SK-N-SH treated with all-trans-retinoic acid at 6 μM for 48 hours (cell line): Measurements from ENCODE around the gene IFI6.

Experiments used
- ARNTL ChIP-seq: fragments of 450-650 bp; formaldehyde crosslinking; IDR thresholded peaks from 2 replicates; pipeline ENCODE4 v1.5.0; 2020; ENCODE audit warnings: low read depth, mild to moderate bottlenecking, moderate library complexity, borderline replicate concordance
- CSDC2 ChIP-seq: fragments of 250-450 bp; sonication (Bioruptor Pico); IDR thresholded peaks from 2 replicates; pipeline ENCODE4 v1.5.0; 2020; ENCODE audit warnings: mild to moderate bottlenecking, moderate library complexity
- ESRRG ChIP-seq: fragments of 250-450 bp; sonication (Bioruptor Pico); IDR thresholded peaks from 2 replicates; pipeline ENCODE4 v1.6.1; 2021; ENCODE audit warnings: mild to moderate bottlenecking
- OSR1 ChIP-seq: fragments of 250-450 bp; sonication (Bioruptor Pico); IDR thresholded peaks from 2 replicates; pipeline ENCODE4 v1.8.0; 2022; ENCODE audit warnings: moderate library complexity, mild to moderate bottlenecking, inconsistent platforms
- PPARA ChIP-seq: fragments of 250-450 bp; sonication (Bioruptor Pico); IDR thresholded peaks from 2 replicates; pipeline ENCODE4 v1.5.0; 2020; ENCODE audit warnings: mild to moderate bottlenecking, borderline replicate concordance
- SNAI2 ChIP-seq: fragments of 250-450 bp; sonication (Bioruptor Pico); IDR thresholded peaks from 2 replicates; pipeline ENCODE4 v1.5.0; 2020; ENCODE audit warnings: mild to moderate bottlenecking, moderate library complexity
- ZFP3 ChIP-seq: fragments of 250-450 bp; sonication (Bioruptor Pico); IDR thresholded peaks from 2 replicates; pipeline ENCODE4 v1.5.0; 2020; ENCODE audit warnings: mild to moderate bottlenecking, moderate library complexity
- ZFP30 ChIP-seq: fragments of 450-650 bp; formaldehyde crosslinking; IDR thresholded peaks from 2 replicates; pipeline ENCODE4 v1.5.0; 2022; ENCODE audit warnings: mild to moderate bottlenecking, moderate library complexity
- ZNF70 ChIP-seq: fragments of 450-650 bp; formaldehyde crosslinking; IDR thresholded peaks from 2 replicates; pipeline ENCODE4 v1.5.0; 2020; ENCODE audit warnings: mild to moderate bottlenecking, moderate library complexity
- TF ChIP-seq, protein P1 (sequence below): fragments of 250-450 bp; sonication (Bioruptor Pico); IDR thresholded peaks from 2 replicates; pipeline ENCODE4 v1.8.0; 2020; ENCODE audit warnings: mild to moderate bottlenecking, moderate library complexity, borderline replicate concordance
- TF ChIP-seq, protein P2 (sequence below): fragments of 250-450 bp; sonication (Bioruptor Pico); IDR thresholded peaks from 2 replicates; pipeline ENCODE4 v1.8.0; 2021; ENCODE audit warnings: low read depth, mild to moderate bottlenecking, moderate library complexity, borderline replicate concordance
- TF ChIP-seq, protein P3 (sequence below): fragments of 250-450 bp; sonication (Bioruptor Pico); IDR thresholded peaks from 2 replicates; pipeline ENCODE4 v1.5.0; 2020; ENCODE audit warnings: mild to moderate bottlenecking, moderate library complexity
- TF ChIP-seq, protein P4 (sequence below): fragments of 250-450 bp; sonication (Bioruptor Pico); IDR thresholded peaks from 2 replicates; pipeline ENCODE4 v1.5.1; 2020; ENCODE audit warnings: low read depth, mild to moderate bottlenecking, moderate library complexity

DNA sequence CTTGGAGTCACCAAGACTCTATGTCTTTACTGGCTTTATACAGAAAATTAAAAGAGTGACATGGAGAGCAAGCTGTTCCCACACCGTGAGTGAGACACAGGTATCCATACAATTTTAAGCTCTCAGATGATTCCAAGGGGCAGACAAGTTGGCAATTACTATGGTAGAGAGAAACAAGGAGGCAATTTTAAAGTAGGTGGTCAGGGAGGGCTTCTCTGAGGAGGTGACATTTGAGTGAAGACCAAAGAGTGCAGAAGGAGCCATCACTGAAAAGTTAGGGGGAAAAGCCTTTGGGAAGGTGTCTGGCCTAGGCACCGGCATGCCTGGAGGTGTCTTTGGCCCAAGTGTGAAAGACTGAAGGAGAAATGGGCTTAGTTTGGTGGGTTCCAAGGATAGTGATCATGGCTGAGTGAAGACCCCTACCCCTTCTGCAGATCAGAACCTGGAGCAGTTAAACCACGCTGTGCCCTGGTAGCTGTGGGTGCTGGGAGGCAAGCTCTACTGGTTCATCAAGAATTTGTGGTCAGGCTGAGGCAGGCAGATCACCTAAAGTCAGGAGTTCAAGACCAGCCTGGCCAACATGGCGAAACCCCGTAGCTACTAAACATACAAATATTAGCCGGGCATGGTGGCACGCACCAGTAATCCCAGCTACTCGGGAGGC is 10.4 kb downstream of the IFI6 start:
- TF ChIP-seq, protein P1, sequence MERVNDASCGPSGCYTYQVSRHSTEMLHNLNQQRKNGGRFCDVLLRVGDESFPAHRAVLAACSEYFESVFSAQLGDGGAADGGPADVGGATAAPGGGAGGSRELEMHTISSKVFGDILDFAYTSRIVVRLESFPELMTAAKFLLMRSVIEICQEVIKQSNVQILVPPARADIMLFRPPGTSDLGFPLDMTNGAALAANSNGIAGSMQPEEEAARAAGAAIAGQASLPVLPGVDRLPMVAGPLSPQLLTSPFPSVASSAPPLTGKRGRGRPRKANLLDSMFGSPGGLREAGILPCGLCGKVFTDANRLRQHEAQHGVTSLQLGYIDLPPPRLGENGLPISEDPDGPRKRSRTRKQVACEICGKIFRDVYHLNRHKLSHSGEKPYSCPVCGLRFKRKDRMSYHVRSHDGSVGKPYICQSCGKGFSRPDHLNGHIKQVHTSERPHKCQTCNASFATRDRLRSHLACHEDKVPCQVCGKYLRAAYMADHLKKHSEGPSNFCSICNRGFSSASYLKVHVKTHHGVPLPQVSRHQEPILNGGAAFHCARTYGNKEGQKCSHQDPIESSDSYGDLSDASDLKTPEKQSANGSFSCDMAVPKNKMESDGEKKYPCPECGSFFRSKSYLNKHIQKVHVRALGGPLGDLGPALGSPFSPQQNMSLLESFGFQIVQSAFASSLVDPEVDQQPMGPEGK, result no peak
- TF ChIP-seq ARNTL (CRISPR knock-in tag), result no peak
- TF ChIP-seq, protein P2, sequence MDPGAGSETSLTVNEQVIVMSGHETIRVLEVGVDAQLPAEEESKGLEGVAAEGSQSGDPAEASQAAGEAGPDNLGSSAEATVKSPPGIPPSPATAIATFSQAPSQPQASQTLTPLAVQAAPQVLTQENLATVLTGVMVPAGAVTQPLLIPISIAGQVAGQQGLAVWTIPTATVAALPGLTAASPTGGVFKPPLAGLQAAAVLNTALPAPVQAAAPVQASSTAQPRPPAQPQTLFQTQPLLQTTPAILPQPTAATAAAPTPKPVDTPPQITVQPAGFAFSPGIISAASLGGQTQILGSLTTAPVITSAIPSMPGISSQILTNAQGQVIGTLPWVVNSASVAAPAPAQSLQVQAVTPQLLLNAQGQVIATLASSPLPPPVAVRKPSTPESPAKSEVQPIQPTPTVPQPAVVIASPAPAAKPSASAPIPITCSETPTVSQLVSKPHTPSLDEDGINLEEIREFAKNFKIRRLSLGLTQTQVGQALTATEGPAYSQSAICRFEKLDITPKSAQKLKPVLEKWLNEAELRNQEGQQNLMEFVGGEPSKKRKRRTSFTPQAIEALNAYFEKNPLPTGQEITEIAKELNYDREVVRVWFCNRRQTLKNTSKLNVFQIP (CRISPR knock-in tag), result no peak
- TF ChIP-seq OSR1 (CRISPR knock-in tag), result no peak
- no peak for TF ChIP-seq CSDC2 (CRISPR knock-in tag)
- TF ChIP-seq ZNF70 (CRISPR knock-in tag), result no peak
- TF ChIP-seq SNAI2 (CRISPR knock-in tag), result no peak
- TF ChIP-seq ESRRG (CRISPR knock-in tag), result no peak
- TF ChIP-seq, protein P3, sequence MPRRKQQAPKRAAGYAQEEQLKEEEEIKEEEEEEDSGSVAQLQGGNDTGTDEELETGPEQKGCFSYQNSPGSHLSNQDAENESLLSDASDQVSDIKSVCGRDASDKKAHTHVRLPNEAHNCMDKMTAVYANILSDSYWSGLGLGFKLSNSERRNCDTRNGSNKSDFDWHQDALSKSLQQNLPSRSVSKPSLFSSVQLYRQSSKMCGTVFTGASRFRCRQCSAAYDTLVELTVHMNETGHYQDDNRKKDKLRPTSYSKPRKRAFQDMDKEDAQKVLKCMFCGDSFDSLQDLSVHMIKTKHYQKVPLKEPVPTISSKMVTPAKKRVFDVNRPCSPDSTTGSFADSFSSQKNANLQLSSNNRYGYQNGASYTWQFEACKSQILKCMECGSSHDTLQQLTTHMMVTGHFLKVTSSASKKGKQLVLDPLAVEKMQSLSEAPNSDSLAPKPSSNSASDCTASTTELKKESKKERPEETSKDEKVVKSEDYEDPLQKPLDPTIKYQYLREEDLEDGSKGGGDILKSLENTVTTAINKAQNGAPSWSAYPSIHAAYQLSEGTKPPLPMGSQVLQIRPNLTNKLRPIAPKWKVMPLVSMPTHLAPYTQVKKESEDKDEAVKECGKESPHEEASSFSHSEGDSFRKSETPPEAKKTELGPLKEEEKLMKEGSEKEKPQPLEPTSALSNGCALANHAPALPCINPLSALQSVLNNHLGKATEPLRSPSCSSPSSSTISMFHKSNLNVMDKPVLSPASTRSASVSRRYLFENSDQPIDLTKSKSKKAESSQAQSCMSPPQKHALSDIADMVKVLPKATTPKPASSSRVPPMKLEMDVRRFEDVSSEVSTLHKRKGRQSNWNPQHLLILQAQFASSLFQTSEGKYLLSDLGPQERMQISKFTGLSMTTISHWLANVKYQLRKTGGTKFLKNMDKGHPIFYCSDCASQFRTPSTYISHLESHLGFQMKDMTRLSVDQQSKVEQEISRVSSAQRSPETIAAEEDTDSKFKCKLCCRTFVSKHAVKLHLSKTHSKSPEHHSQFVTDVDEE (CRISPR knock-in tag), result no peak
- TF ChIP-seq ZFP3, result no peak
- TF ChIP-seq, protein P4, sequence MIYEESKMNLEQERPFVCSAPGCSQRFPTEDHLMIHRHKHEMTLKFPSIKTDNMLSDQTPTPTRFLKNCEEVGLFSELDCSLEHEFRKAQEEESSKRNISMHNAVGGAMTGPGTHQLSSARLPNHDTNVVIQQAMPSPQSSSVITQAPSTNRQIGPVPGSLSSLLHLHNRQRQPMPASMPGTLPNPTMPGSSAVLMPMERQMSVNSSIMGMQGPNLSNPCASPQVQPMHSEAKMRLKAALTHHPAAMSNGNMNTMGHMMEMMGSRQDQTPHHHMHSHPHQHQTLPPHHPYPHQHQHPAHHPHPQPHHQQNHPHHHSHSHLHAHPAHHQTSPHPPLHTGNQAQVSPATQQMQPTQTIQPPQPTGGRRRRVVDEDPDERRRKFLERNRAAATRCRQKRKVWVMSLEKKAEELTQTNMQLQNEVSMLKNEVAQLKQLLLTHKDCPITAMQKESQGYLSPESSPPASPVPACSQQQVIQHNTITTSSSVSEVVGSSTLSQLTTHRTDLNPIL (CRISPR knock-in tag), result no peak
- no peak for TF ChIP-seq ZFP30 (CRISPR knock-in tag)
- TF ChIP-seq PPARA, result no peak
